CD4-positive, alpha-beta memory T cell (primary cell): ENCODE data around the gene UVSSA. TPM values are rescaled to one million over a fixed set of nuclear protein-coding genes. Genes with fewer than 3 reads are reported as not detected.

Experiments used
- CTCF ChIA-PET: fragments of 350-600 bp; sonication (Branson Sonifier 250); formaldehyde crosslinking; loops from one replicate; lab custom pipeline; 2021; ENCODE audit warnings: inconsistent platforms; ENCODE audit not compliant: partially characterized antibody; lab: Charles Lee
- POLR2A ChIA-PET: fragments of 350-600 bp; sonication (Branson Sonifier 250); formaldehyde crosslinking; loops from one replicate; lab custom pipeline; 2021; ENCODE audit not compliant: partially characterized antibody; lab: Charles Lee
- DNase-seq, 5 donors: peaks; one replicate each; pipeline versions ENCODE4 v3.0.0 to v3.0.0-alpha.2; 2020 to 2022; ENCODE audit warnings: mixed read lengths in 1 of 5
- H3K27ac ChIP-seq: one replicate; pipeline ENCODE4 v1.7.0; 2013; ENCODE audit warnings: low read depth, low read length
- H3K27me3 ChIP-seq: 2 replicates; pipeline ENCODE4 v1.7.0; 2013; ENCODE audit warnings: mild to moderate bottlenecking, low read length, moderate library complexity; ENCODE audit not compliant: insufficient read depth
- H3K36me3 ChIP-seq: 2 replicates; pipeline ENCODE4 v1.7.0; 2013; ENCODE audit warnings: mild to moderate bottlenecking, low read length, moderate library complexity; ENCODE audit not compliant: insufficient read depth
- H3K4me1 ChIP-seq: 2 replicates; pipeline ENCODE4 v1.7.0; 2013; ENCODE audit warnings: mild to moderate bottlenecking, low read length, moderate library complexity; ENCODE audit not compliant: insufficient read depth
- H3K4me3 ChIP-seq, 2 donors: one replicate each; pipeline ENCODE4 v1.7.0; 2013; ENCODE audit warnings: low read length in 2 of 2, mild to moderate bottlenecking in 1 of 2
- H3K9me3 ChIP-seq, 2 donors: one replicate each; pipeline ENCODE4 v1.7.0; 2013; ENCODE audit warnings: low read length in 2 of 2, control low read depth in 1 of 2; ENCODE audit not compliant: control insufficient read depth in 1 of 2
- H3K27ac Mint-ChIP-seq, 7 donors: one replicate each; pipeline ENCODE4 v1.8.0; 2020 to 2021; ENCODE audit warnings: mixed read lengths in 7 of 7, mild to moderate bottlenecking in 6 of 7, inconsistent platforms in 3 of 7, moderate library complexity in 3 of 7
- H3K27me3 Mint-ChIP-seq, 2 donors: one replicate each; pipeline ENCODE4 v1.8.0; 2020 to 2021; ENCODE audit warnings: mixed read lengths in 2 of 2
- H3K36me3 Mint-ChIP-seq, 2 donors: one replicate each; pipeline ENCODE4 v1.8.0; 2020 to 2021; ENCODE audit warnings: mixed read lengths in 2 of 2, inconsistent platforms in 1 of 2, mild to moderate bottlenecking in 1 of 2
- H3K4me1 Mint-ChIP-seq, 4 donors: one replicate each; pipeline ENCODE4 v1.8.0; 2020 to 2021; ENCODE audit warnings: mixed read lengths in 4 of 4, mild to moderate bottlenecking in 1 of 4
- H3K4me3 Mint-ChIP-seq, 8 donors: one replicate each; pipeline ENCODE4 v1.8.0; 2020 to 2021; ENCODE audit warnings: mixed read lengths in 8 of 8, mild to moderate bottlenecking in 7 of 8, moderate library complexity in 6 of 8, inconsistent platforms in 3 of 8
- H3K9me3 Mint-ChIP-seq, 8 donors: one replicate each; pipeline ENCODE4 v1.8.0; 2020 to 2021; ENCODE audit warnings: mixed read lengths in 8 of 8, mild to moderate bottlenecking in 5 of 8, inconsistent platforms in 3 of 8, moderate library complexity in 1 of 8
- intact Hi-C: fragments of 100-400 bp; cut with micrococcal nuclease; formaldehyde crosslinking; loops from one replicate; pipeline ENCODE4 v1.15.1; 2023
- polyA plus RNA-seq, 2 donors: library from polyadenylated mRNA; unstranded; fragments of 300-500 nt; fragmentation: Illumina TruSeq; gene quantifications; one replicate each; pipeline ENCODE4 v1.2.3, GENCODE V29; 2021
- total RNA-seq, 2 experiments: library from RNA; stranded (reverse); gene quantifications; one replicate each; pipeline ENCODE4 v1.2.3, GENCODE V29; 2021

Gene UVSSA, protein sequence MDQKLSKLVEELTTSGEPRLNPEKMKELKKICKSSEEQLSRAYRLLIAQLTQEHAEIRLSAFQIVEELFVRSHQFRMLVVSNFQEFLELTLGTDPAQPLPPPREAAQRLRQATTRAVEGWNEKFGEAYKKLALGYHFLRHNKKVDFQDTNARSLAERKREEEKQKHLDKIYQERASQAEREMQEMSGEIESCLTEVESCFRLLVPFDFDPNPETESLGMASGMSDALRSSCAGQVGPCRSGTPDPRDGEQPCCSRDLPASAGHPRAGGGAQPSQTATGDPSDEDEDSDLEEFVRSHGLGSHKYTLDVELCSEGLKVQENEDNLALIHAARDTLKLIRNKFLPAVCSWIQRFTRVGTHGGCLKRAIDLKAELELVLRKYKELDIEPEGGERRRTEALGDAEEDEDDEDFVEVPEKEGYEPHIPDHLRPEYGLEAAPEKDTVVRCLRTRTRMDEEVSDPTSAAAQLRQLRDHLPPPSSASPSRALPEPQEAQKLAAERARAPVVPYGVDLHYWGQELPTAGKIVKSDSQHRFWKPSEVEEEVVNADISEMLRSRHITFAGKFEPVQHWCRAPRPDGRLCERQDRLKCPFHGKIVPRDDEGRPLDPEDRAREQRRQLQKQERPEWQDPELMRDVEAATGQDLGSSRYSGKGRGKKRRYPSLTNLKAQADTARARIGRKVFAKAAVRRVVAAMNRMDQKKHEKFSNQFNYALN
- total RNA-seq: 10 to 100 TPM; 44.4 to 44.6 TPM
- 1 to 10 TPM; 2.4 to 6.8 TPM for polyA plus RNA-seq

DNA sequence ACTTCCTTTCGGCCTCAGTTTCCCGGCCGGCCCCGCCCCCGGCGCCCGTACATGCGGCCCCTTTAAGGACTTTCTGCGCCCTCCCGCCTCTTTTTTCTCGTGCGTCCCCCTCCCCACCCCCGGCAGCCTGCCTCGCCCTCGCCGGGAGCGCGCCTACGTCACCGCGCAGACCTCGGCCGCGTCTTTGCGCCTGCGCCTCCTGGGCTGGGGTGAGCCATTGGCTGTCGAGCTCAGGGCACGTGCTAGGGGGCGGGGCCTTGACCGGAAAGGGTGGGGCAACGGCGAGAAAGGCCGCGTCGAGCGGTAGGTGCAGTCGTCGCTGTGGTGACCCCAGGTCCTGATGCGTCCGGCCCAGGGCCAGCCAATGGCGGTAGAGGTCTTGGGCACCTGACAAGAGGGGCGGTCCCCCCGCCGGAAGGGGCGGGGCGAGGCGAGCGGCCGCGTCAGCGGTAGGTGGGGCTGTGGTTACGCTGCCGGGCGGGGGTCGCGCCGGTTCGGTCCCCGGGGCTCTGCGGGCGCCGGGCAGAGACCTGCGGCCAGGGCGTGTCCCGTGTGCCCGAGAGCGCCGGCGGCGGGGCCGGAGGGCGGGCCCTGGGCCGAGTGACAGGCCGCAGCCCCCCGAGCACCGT lies at the start of gene UVSSA:
TSS of gene UVSSA (plus strand) at position 428 of the 629 bp plus-strand sequence. CDS start 884 bp downstream, outside the sequence.
- Mint-ChIP-seq H3K9me3 (peaks cover 0 to 1% (median 0%) of the 10 kb centered on the region in 8 donors), H3K27ac (peak within 1 kb of the TSS; percentile 91 to 98 (median 95)), H3K27me3 (no peaks in the 10 kb centered on the region), H3K4me3 (peak within 1 kb of the TSS; percentile 91 to 98 (median 95)), H3K36me3 (peaks cover 9 to 22% of the 10 kb centered on the region in 2 donors), H3K4me1 (peaks cover 25 to 60% (median 29%) of the 10 kb centered on the region in 4 donors)
- H3K4me3 ChIP-seq: peak within 1 kb of the TSS; percentile 36 to 81
- POLR2A ChIA-PET: interaction anchor here (0.6 to 4.2 kb wide), 26 partner anchors 9 to 565 kb away, joined by 3 to 146 read pairs (median 8); partner anchors contain the start of genes CTBP1, FGFRL1, GAK and MAEA
- H3K4me1 ChIP-seq: peaks cover 34% of the 10 kb centered on the region
- intact Hi-C loops: loop anchor here (1.0 to 5.0 kb wide), 12 partner anchors 17 to 525 kb away; partner anchors contain the start of genes CTBP1, FGFRL1, MAEA and NSD2
- H3K9me3 ChIP-seq: no peaks in the 10 kb centered on the region
- no peaks in the 10 kb centered on the region for H3K36me3 ChIP-seq
- CTCF ChIA-PET: interaction anchor here (0.6 to 3.8 kb wide), 16 partner anchors 14 to 259 kb away, joined by 3 to 29 read pairs (median 8); partner anchors contain the start of genes CTBP1 and MAEA
- H3K27me3 ChIP-seq: no peaks in the 10 kb centered on the region
- peak within 1 kb of the TSS; percentile 83 for H3K27ac ChIP-seq
- DNase-seq: peak; percentile 100

DNA sequence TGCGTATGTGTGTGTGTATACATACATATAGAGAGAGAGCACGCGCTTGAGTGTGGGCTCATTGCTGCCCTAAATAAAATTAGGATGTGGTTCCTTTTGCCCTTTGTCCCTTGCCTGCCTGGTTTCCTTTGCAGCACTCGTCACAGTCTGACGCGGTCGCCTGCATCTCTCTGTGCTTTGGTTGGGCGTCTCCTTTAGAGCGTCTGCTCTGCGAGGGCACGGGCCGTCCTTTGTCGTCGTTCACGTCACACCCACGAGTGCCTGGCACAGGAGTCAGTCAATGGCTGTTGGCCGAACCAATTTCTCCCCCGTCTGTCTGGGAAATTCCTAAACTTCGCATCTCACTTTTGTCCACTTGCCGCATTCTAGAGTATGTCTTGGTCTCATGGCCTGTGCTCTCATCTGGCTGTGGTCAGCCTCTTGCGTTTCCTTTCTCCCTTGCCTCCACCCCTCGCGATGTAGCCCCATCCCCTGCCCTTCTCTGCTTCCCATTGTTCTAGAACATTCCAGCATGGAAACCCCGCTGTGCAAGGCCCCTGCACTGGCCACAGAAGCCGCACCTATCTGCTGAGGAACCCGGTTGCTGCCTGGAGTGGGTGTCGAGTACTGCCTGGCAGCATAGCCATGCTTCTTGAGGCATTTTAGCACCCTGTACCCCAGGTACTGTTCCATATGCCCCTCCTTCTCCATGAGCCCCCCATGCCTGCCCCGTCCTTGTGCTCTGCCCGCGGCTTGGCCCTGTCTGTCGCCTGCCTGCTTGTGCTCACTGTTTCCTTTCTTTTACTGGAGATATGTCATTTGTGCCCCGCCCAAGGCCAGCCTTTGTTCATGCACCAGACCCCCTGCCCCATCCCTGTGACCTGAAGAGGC lies 49.3 kb upstream of the UVSSA start:
- H3K27me3 ChIP-seq: no peaks in the 10 kb centered on the region
- peaks cover 36% of the 10 kb centered on the region for H3K36me3 ChIP-seq
- intact Hi-C loops: no loop called here
- peak overlapping the region in 6 of 7 donors; percentile 46 to 92 (median 89) for H3K27ac Mint-ChIP-seq
- H3K27ac ChIP-seq: no peak overlapping the region
- POLR2A ChIA-PET: no interaction called here
- H3K4me1 Mint-ChIP-seq: peaks cover 31 to 82% (median 52%) of the 10 kb centered on the region in 4 donors
- peaks cover 0 to 3% (median 0%) of the 10 kb centered on the region in 8 donors for H3K9me3 Mint-ChIP-seq
- no peaks in the 10 kb centered on the region for H3K9me3 ChIP-seq
- peak in 3 of 5 donors; percentile 33 to 62 (median 37) for DNase-seq
- H3K27me3 Mint-ChIP-seq: no peaks in the 10 kb centered on the region
- H3K4me3 Mint-ChIP-seq: peak overlapping the region in 3 of 8 donors; percentile 10 to 27 (median 21)
- peaks cover 25% of the 10 kb centered on the region for H3K4me1 ChIP-seq
- CTCF ChIA-PET: no interaction called here
- no peak overlapping the region for H3K4me3 ChIP-seq
- peaks cover 23 to 48% of the 10 kb centered on the region in 2 donors for H3K36me3 Mint-ChIP-seq

GRCh38 chr4:1298461-1298860 lies 48.5 kb upstream of the UVSSA start:
- H3K4me1 Mint-ChIP-seq: peaks cover 30 to 76% (median 50%) of the 10 kb centered on the region in 4 donors
- peaks cover 0 to 3% (median 0%) of the 10 kb centered on the region in 8 donors for H3K9me3 Mint-ChIP-seq
- H3K27me3 ChIP-seq: no peaks in the 10 kb centered on the region
- intact Hi-C loops: no loop called here
- no peak overlapping the region for H3K27ac ChIP-seq
- POLR2A ChIA-PET: interaction anchor here (1.0 kb wide), 1 partner anchor 9 kb away, joined by 3 read pairs; the partner anchor contains the start of gene MAEA
- no peak overlapping the region for H3K4me3 Mint-ChIP-seq
- H3K4me3 ChIP-seq: no peak overlapping the region
- CTCF ChIA-PET: interaction anchor here (1.0 kb wide), 1 partner anchor 31 kb away, joined by 4 read pairs; no protein-coding TSS in a partner anchor
- no peak for DNase-seq
- H3K36me3 ChIP-seq: peaks cover 36% of the 10 kb centered on the region
- no peaks in the 10 kb centered on the region for H3K27me3 Mint-ChIP-seq
- no peaks in the 10 kb centered on the region for H3K9me3 ChIP-seq
- peaks cover 23 to 48% of the 10 kb centered on the region in 2 donors for H3K36me3 Mint-ChIP-seq
- peak overlapping the region in 3 of 7 donors; percentile 55 to 89 (median 88) for H3K27ac Mint-ChIP-seq
- peaks cover 19% of the 10 kb centered on the region for H3K4me1 ChIP-seq

DNA sequence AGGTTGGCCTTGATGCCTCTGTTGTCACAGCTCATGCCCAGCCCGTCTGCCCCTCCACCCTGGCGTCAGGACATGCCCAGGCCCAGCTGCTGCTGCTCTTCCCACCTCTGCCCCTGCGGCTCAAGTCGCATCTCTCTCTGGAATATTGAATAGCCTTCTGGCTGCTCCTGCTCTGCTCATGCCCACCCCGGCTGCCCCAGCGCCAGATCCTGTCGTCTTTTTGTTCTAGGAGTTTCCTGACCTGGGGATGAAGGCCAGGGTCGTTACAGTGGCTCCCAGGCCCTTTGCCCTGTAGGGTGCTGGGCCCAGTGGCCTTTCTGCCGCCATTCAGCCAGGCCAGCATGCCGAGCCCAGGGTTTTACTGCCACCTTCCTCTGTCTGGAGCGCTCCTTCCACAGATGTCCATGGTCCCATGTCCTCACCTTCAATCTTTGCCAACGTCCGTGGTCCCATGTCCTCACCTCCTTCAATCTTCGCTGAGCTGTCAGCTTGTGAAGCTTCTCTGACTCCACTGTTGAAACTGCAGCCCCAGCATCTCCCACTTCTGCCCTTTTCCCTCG lies 47.6 kb upstream of the UVSSA start:
- H3K27ac Mint-ChIP-seq: peak overlapping the region in 4 of 7 donors; percentile 28 to 78 (median 76)
- DNase-seq: no peak
- H3K9me3 Mint-ChIP-seq: peaks cover 0 to 3% (median 0%) of the 10 kb centered on the region in 8 donors
- peaks cover 26 to 67% (median 45%) of the 10 kb centered on the region in 4 donors for H3K4me1 Mint-ChIP-seq
- Histone ChIP-seq H3K9me3 (no peaks in the 10 kb centered on the region), H3K27me3 (no peaks in the 10 kb centered on the region), H3K4me3 (no peak overlapping the region), H3K4me1 (peaks cover 9% of the 10 kb centered on the region), H3K36me3 (peaks cover 36% of the 10 kb centered on the region), H3K27ac (no peak overlapping the region)
- CTCF ChIA-PET: interaction anchor here (1.0 to 1.2 kb wide), 4 partner anchors 9 to 53 kb away, joined by 3 to 4 read pairs (median 3); no protein-coding TSS in a partner anchor
- no peaks in the 10 kb centered on the region for H3K27me3 Mint-ChIP-seq
- POLR2A ChIA-PET: interaction anchor here (1.0 kb wide), 1 partner anchor 10 kb away, joined by 3 read pairs; the partner anchor contains the start of gene MAEA
- intact Hi-C loops: no loop called here
- peak overlapping the region in 1 of 8 donors; percentile 70 for H3K4me3 Mint-ChIP-seq
- peaks cover 23 to 44% of the 10 kb centered on the region in 2 donors for H3K36me3 Mint-ChIP-seq

- Mint-ChIP-seq H3K4me3 (peak overlapping the region in 2 of 8 donors; percentile 35 to 39), H3K27me3 (no peaks in the 10 kb centered on the region), H3K4me1 (peaks cover 32 to 68% (median 43%) of the 10 kb centered on the region in 4 donors), H3K36me3 (peaks cover 23 to 44% of the 10 kb centered on the region in 2 donors), H3K27ac (peak overlapping the region; percentile 7 to 87 (median 72)), H3K9me3 (peaks cover 0 to 3% (median 0%) of the 10 kb centered on the region in 8 donors)
- Histone ChIP-seq H3K9me3 (no peaks in the 10 kb centered on the region), H3K36me3 (peaks cover 36% of the 10 kb centered on the region), H3K27me3 (no peaks in the 10 kb centered on the region), H3K4me1 (peaks cover 11% of the 10 kb centered on the region), H3K4me3 (no peak overlapping the region), H3K27ac (no peak overlapping the region)
- intact Hi-C loops: no loop called here
- DNase-seq: peak in 3 of 5 donors; percentile 31 to 62 (median 36)
- ChIA-PET CTCF (interaction anchor here (1.1 to 1.5 kb wide), 3 partner anchors 9 to 34 kb away, joined by 3 read pairs; no protein-coding TSS in a partner anchor), POLR2A (interaction anchor here (0.9 to 1.0 kb wide), 3 partner anchors 8 to 46 kb away, joined by 3 to 4 read pairs (median 3); partner anchors contain the start of gene MAEA)
Observed at GRCh38 chr4:1300466-1301455, 46.2 kb upstream of the UVSSA start.
